ENCODE measurements around the gene ZMIZ1. TPM values are rescaled to one million over a fixed set of nuclear protein-coding genes. Genes with fewer than 3 reads are reported as not detected.

Gene ZMIZ1
- total RNA-seq, 1 donor from 2014 or later, result 46.2 TPM

DNA sequence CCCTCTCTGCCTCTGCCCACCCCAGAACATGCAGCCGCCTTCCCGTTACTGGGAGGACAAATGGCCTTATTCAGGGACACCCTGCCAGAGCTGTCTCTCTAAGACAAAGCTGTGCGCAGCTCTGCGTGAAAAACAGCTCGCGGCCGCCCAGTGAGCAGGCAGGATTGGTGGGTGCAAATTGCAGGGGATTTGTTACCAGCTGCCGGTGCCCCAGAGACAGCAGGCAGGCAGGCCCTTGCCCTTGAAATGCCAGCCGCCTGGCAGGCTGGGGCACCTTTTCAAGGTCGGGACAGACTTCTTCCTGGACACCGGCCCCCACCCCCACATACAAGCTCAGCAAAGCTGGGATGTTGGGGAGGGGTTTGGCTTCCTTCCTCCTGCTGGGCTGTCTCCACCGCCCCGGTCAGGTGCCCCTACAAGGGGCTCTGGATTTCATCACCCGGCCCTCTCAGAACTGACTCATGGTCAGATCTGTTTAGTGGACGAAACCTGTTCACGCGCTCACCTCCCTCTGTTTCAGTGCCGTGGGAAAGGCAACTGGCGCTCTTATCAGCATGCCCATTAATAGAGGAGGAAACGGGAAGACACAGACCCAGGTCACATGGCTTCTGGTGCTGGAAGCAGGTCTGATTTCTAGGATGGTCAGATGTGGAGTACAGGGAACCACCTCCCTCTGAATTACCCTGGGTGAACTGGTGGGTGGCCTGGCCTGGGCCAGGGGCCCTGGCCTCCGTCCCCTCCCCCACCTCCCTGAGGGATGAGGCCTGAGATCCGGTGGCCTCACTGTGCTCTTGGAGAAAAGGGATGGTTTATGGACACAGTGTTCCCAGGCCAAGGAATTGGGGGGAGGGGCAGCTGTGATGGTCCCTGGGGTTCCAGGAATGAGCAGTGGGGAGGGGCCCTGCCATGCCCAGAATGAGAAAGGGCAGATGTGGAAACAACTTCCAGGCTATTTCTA, 154.6 kb downstream of the ZMIZ1 start:
- Mint-ChIP-seq H3K27me3 (ENCODE audit: low read depth) (no peaks in the 10 kb centered on the region), H3K4me3 (ENCODE audit: unreplicated experiment) (peak overlapping the region; percentile 29), H3K27ac (ENCODE audit: unreplicated experiment) (peak overlapping the region; percentile 96), H3K36me3 (ENCODE audit: low read depth) (peaks cover 12% of the 10 kb centered on the region), H3K4me1 (ENCODE audit: low read depth) (peaks cover 59% of the 10 kb centered on the region), H3K9me3 (ENCODE audit: low read depth) (no peaks in the 10 kb centered on the region)
- DNase-seq (ENCODE audit: low spot score), result no peak
- TF ChIP-seq, protein P1, sequence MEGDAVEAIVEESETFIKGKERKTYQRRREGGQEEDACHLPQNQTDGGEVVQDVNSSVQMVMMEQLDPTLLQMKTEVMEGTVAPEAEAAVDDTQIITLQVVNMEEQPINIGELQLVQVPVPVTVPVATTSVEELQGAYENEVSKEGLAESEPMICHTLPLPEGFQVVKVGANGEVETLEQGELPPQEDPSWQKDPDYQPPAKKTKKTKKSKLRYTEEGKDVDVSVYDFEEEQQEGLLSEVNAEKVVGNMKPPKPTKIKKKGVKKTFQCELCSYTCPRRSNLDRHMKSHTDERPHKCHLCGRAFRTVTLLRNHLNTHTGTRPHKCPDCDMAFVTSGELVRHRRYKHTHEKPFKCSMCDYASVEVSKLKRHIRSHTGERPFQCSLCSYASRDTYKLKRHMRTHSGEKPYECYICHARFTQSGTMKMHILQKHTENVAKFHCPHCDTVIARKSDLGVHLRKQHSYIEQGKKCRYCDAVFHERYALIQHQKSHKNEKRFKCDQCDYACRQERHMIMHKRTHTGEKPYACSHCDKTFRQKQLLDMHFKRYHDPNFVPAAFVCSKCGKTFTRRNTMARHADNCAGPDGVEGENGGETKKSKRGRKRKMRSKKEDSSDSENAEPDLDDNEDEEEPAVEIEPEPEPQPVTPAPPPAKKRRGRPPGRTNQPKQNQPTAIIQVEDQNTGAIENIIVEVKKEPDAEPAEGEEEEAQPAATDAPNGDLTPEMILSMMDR (IDR thresholded peaks at IDR 0.05), result no peak

DNA sequence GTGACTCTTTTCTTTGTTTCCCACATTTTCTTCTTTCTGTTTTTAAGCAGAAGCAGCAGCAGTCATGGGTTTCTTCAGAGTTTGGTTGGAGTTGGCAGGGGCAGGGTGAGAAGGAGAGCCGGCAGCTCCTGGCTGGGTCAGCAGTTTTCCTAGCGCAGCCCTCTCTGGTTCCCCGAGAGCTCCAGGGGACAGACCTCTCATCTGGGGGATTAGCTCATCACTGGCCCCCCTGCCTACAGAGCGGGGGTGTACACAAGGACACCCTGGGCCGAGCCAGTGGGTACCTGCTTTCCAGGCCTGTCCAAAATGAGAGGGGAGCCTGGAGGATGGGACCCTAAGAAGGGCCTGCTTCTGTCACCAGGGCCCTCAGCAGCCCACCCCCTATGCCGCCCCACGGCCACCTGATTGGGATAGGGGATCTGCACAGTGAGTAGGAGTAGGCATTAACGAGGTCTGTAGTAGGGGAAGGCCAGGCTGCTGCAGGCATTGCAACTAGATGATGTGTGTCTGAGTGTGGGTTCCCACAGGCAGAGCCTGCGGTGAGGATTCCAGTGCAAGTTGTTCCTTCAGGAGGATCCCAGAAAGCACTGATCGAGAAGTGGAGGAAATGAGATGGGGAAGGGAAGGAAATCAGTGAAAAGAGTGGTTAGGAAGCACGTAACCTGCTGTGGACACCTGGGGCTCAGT, 155.6 kb downstream of the ZMIZ1 start:
- TF ChIP-seq, protein P1 (IDR thresholded peaks at IDR 0.05), result no peak
- H3K27me3 Mint-ChIP-seq (ENCODE audit: low read depth), result no peaks in the 10 kb centered on the region
- peak overlapping the region; percentile 96 for H3K27ac Mint-ChIP-seq (ENCODE audit: unreplicated experiment)
- no peak for DNase-seq (ENCODE audit: low spot score)
- peaks cover 50% of the 10 kb centered on the region for H3K4me1 Mint-ChIP-seq (ENCODE audit: low read depth)
- no peaks in the 10 kb centered on the region for H3K9me3 Mint-ChIP-seq (ENCODE audit: low read depth)
- H3K36me3 Mint-ChIP-seq (ENCODE audit: low read depth), result peaks cover 9% of the 10 kb centered on the region
- H3K4me3 Mint-ChIP-seq (ENCODE audit: unreplicated experiment), result no peak overlapping the region

- Mint-ChIP-seq H3K27me3 (ENCODE audit: low read depth) (no peaks in the 10 kb centered on the region), H3K27ac (ENCODE audit: unreplicated experiment) (peak overlapping the region; percentile 96), H3K9me3 (ENCODE audit: low read depth) (no peaks in the 10 kb centered on the region), H3K4me3 (ENCODE audit: unreplicated experiment) (no peak overlapping the region), H3K4me1 (ENCODE audit: low read depth) (peaks cover 48% of the 10 kb centered on the region), H3K36me3 (ENCODE audit: low read depth) (peaks cover 6% of the 10 kb centered on the region)
- DNase-seq (ENCODE audit: low spot score), result no peak
- TF ChIP-seq, protein P1 (IDR thresholded peaks at IDR 0.05), result no peak
Observed at GRCh38 chr10:79224992-79225391, 156.2 kb downstream of the ZMIZ1 start.

GRCh38 chr10:79226391-79227245, 157.9 kb downstream of the ZMIZ1 start:
- Mint-ChIP-seq H3K4me3 (ENCODE audit: unreplicated experiment) (no peak overlapping the region), H3K27ac (ENCODE audit: unreplicated experiment) (no peak overlapping the region), H3K27me3 (ENCODE audit: low read depth) (no peaks in the 10 kb centered on the region), H3K9me3 (ENCODE audit: low read depth) (no peaks in the 10 kb centered on the region), H3K36me3 (ENCODE audit: low read depth) (peaks cover 6% of the 10 kb centered on the region), H3K4me1 (ENCODE audit: low read depth) (peaks cover 37% of the 10 kb centered on the region)
- TF ChIP-seq, protein P1 (IDR thresholded peaks at IDR 0.05), result no peak
- no peak for DNase-seq (ENCODE audit: low spot score)
